GM19468 (cell line): Measurements from ENCODE around the gene H1-8.
"Not testable (repeated sequence)": the region's sequence is repeated elsewhere in the genome, so short reads cannot be mapped to it uniquely, and the experiment has no call there.

Source experiments
- ATAC-seq: cut with Tn5 transposase; IDR thresholded peaks from one replicate; pipeline ENCODE4 v1.9.1; 2021; ENCODE audit warnings: mild to moderate bottlenecking, moderate library complexity, moderate number of reproducible peaks; ENCODE audit not compliant: unreplicated experiment; ENCODE audit errors: extremely low read depth

Gene H1-8, protein sequence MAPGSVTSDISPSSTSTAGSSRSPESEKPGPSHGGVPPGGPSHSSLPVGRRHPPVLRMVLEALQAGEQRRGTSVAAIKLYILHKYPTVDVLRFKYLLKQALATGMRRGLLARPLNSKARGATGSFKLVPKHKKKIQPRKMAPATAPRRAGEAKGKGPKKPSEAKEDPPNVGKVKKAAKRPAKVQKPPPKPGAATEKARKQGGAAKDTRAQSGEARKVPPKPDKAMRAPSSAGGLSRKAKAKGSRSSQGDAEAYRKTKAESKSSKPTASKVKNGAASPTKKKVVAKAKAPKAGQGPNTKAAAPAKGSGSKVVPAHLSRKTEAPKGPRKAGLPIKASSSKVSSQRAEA

DNA sequence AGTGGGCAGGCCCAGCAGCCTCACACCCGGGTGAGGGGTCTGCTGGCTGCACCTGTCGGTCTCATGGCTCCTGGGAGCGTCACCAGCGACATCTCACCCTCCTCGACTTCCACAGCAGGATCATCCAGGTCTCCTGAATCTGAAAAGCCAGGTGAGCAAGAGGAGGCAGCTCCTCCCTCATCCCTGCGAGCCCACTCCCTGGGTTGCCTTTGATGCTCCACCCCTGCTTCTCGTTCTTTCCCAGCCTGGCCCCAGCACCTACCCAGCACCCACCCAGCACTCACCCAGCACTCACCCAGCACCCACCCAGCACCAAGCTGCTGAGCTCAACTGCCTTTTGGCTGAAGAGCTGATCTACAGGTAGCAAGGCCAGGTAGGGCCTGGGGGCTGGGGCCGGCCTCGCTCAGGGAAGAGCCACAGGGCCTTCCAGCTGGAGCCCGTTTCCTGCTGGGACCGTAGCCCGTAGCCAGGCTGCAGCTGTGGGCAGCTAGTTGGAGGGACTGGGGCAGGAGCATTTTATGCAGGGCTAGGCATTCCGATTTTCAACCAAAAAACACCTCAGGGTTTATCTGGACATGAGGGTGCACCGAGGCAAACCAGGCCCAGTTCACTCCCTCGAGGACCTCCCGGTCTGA lies at the start of gene H1-8:
Gene H1-8 (plus strand): TSS at position 20 of the 635 bp plus-strand sequence. CDS start 44 bp downstream, at position 64.
- no peak for ATAC-seq

GRCh38 chr3:129493206-129493605 lies 49.8 kb upstream of the H1-8 start:
- ATAC-seq: no peak

GRCh38 chr3:129494499-129494898 lies 48.5 kb upstream of the H1-8 start:
- ATAC-seq: not testable (repeated sequence)

DNA sequence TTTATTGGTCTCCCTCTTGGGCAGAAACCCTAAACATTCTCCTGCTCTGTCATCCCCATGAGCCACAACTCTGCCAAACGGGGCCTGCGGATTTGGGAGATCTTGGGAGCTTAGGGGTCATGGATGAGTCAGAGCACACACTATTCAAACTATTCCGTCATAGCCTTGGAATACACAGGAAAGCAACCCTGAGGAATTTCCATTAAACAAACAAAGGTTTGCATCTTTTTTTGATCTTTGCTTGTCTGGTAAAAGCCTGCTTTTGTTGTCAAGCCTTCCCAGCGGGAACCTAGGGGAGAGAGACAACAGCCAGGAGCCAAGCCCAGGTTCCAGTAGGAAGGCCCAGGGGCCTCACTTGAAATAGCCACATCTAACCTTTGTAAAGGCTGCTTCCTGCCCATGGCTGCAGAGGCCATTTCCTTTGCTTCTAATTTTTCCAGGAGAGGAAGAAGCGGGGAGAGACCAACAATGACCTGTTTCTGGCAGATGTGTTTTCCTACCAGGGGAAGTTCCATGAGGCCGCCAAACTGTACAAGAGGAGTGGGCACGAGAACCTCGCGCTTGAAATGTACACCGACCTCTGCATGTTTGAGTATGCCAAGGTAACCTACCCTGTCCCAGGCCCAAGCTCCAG lies 47.9 kb upstream of the H1-8 start:
- ATAC-seq: not testable (repeated sequence)

DNA sequence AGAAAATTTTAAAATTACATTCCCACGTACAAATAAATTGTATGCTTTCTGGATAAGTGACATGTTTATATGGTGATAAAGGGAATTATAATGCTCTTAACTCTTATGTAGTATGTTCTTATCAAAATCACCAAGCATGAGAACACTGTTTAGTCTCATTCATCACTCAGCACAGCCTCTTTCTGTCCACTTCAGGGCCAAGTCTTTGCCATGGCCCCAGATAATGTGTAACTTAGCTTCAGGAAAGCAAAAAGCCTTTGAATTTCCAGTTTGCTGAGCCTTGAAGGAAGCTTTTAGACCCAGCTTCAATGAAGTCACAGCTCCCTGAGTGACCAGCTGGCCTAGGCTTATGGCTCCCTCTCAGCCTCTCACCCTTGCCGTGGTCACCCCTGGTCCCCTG lies 45.1 kb upstream of the H1-8 start:
- not testable (repeated sequence) for ATAC-seq

DNA sequence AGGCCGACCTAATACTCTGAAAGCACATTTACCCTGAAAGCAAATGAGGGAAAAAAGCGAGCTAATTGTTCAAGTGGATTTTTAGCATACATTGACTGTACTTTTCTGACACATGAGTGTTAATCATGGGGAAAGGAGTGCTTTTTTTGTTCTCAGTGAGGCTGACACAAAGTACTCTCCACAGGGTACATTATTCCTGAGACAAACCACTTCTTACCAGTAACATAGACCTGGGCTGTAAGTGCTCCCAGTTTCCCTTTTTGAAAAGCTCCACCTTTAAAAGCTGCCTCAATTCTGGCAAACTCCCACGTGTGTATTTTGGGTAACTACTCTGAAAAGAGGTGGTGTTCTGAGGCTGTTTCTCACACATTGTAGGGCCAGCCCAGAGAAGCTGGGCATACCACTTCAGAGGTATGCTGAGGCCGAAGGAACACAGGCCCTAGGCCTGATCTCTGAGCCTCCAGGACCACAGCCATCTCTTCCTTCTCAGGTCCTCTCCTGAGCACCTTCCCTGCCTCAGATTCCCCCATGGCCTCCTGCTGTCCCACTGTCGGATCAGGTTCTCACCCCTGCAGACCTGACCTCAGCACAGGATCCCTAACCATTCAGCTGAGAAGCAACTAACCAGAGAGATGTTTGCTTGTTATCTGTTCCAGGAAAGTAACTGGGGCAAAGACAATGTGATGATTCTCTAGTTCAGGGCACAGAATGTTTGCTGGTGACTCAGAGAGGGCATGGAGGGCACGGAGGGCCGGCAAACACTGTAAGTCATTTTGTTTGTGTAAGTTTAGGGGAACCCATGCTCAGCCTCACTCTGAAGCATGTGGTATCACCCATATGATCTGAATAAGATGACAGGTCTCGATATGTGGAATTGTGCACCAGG lies 44.1 kb upstream of the H1-8 start:
- not testable (repeated sequence) for ATAC-seq

DNA sequence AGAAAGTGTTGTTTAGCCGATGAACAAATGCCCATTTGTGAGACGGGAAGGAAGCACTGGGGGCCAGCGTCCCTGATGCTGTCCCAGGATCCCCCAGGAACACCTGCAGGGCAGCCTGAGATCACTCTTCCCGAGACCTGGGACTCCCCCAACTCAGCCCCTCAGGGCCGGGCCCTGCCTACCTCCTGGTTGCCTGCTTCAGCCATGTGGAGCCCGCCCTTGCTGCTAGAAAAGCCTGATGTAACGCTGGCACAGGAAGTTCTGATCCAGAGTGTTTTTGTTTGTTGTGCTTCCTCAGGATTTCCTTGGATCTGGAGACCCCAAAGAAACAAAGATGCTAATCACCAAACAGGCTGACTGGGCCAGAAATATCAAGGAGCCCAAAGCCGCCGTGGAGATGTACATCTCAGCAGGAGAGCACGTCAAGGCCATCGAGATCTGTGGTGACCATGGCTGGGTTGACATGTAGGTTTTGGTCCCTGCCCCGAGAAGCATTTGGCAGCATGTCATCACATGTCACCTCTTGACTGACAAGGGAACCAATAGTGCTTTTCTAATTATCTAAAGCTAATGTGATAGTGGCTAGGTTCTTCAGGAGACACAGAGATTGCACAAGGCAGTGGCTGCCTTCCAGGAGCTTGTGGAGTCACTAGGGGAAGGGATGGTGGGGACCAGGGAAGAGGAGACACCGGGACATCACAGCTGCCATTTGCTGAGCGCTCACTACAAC lies 43.2 kb upstream of the H1-8 start:
- ATAC-seq: not testable (repeated sequence)

- no peak for ATAC-seq
Observed at GRCh38 chr3:129500334-129500658, 42.7 kb upstream of the H1-8 start.

DNA sequence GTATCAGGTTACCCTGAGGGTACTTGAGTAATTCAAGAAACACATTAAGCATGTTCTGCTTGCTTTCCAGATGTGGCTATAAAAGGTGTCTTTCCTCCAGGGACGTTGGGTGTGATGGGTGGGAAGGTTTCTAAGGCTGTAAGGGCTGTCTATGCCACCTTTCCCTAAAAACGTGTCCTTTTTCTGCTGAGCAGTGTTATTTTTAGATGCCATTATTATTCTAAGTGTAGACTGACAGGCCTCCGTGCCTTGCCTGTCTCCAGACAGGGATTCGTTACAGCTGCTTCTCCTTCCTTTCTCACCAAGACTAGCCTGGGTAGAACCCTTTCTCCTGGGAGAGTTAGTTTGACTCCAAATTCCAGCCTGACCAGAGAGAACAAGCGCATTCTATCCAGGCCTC lies 41.3 kb upstream of the H1-8 start:
- no peak for ATAC-seq

- ATAC-seq: no peak
Observed at GRCh38 chr3:129502641-129503408, 40.1 kb upstream of the H1-8 start.

- no peak for ATAC-seq
Observed at GRCh38 chr3:129503471-129504291, 39.3 kb upstream of the H1-8 start.

GRCh38 chr3:129504471-129505100 lies 38.4 kb upstream of the H1-8 start:
- no peak for ATAC-seq

- no peak for ATAC-seq
Observed at GRCh38 chr3:129505341-129505740, 37.6 kb upstream of the H1-8 start.

- ATAC-seq: no peak
Observed at GRCh38 chr3:129506231-129506742, 36.7 kb upstream of the H1-8 start.

DNA sequence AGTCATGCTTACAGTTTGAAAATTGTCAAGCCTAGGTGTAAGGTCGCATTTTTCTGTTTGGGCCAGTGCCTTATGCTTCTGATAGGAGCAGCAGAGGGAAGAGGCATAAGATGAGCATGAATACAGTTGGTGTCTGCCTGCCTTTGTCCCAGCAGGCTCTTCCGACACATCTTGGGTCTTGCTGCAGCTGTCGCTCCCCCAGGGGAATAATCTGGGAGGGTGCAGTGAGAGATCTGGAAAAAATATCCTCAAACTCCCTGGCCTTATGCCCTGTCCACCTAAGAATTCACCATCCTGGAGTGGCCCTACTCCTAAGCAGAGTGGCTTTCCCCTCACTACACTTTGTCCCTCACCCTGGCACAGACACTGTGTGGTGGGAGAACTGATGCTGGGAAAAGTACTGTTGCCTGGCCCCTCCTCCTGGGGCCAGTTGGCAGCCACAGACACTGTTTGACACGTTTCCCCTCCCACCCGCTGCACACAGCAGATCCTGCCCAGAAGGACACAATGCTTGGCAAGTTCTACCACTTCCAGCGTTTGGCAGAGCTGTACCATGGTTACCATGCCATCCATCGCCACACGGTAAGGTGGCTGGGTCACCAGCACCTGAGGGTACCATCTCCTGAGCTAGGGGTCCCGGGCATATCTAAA lies 35.7 kb upstream of the H1-8 start:
- ATAC-seq: no peak

- no peak for ATAC-seq
Observed at GRCh38 chr3:129512595-129512994, 30.4 kb upstream of the H1-8 start.

GRCh38 chr3:129513705-129514104 lies 29.3 kb upstream of the H1-8 start:
- no peak for ATAC-seq
